Brain microvascular endothelial cell (primary cell): ENCODE data around the gene ISOC2.
A peak's percentile ranks its signal among the peaks of the same experiment; 100 is the strongest.

Experiments
- DNase-seq: peaks from one replicate; pipeline ENCODE4 v3.0.0-alpha.2; 2020
- H3K27ac ChIP-seq: fragments of 250-450 bp; sonication (Bioruptor Pico); 2 replicates; pipeline ENCODE4 v1.5.1; 2020; ENCODE audit warnings: mild to moderate bottlenecking, moderate library complexity
- H3K27me3 ChIP-seq: fragments of 250-450 bp; sonication (Bioruptor Pico); replicated peaks from 2 replicates; pipeline ENCODE4 v1.5.1; 2020; ENCODE audit warnings: mild to moderate bottlenecking
- H3K36me3 ChIP-seq: fragments of 250-450 bp; sonication (Bioruptor Pico); replicated peaks from 2 replicates; pipeline ENCODE4 v1.5.1; 2020; ENCODE audit warnings: mild to moderate bottlenecking
- H3K4me3 ChIP-seq: 2 replicates; pipeline ENCODE4 v1.5.1; 2011; ENCODE audit warnings: low read depth, mild to moderate bottlenecking, control low read depth, low read length, moderate library complexity
- in situ Hi-C: cut with HindIII; loops from 2 replicates; pipeline ENCODE4 v1.10.0; 2017; ENCODE audit warnings: low sequenced_read_pairs, low pct_ligation_motif_present
- TF ChIP-seq, protein P1 (sequence below): IDR thresholded peaks from 2 replicates; pipeline ENCODE4 v1.5.1; 2011; ENCODE audit warnings: low read depth, mild to moderate bottlenecking, moderate library complexity, low read length, control low read depth, inconsistent platforms; ENCODE audit errors: missing control alignments

Gene ISOC2

GRCh38 chr19:55479451-55480230, 18.2 kb upstream of the ISOC2 start:
- peaks cover 9% of the 10 kb centered on the region for H3K36me3 ChIP-seq
- DNase-seq = no peak
- no peak overlapping the region for H3K4me3 ChIP-seq
- no peaks in the 10 kb centered on the region for H3K27me3 ChIP-seq
- H3K27ac ChIP-seq = no peak overlapping the region
- in situ Hi-C loops = no loop called here
- TF ChIP-seq, protein P1, sequence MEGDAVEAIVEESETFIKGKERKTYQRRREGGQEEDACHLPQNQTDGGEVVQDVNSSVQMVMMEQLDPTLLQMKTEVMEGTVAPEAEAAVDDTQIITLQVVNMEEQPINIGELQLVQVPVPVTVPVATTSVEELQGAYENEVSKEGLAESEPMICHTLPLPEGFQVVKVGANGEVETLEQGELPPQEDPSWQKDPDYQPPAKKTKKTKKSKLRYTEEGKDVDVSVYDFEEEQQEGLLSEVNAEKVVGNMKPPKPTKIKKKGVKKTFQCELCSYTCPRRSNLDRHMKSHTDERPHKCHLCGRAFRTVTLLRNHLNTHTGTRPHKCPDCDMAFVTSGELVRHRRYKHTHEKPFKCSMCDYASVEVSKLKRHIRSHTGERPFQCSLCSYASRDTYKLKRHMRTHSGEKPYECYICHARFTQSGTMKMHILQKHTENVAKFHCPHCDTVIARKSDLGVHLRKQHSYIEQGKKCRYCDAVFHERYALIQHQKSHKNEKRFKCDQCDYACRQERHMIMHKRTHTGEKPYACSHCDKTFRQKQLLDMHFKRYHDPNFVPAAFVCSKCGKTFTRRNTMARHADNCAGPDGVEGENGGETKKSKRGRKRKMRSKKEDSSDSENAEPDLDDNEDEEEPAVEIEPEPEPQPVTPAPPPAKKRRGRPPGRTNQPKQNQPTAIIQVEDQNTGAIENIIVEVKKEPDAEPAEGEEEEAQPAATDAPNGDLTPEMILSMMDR = no peak

DNA sequence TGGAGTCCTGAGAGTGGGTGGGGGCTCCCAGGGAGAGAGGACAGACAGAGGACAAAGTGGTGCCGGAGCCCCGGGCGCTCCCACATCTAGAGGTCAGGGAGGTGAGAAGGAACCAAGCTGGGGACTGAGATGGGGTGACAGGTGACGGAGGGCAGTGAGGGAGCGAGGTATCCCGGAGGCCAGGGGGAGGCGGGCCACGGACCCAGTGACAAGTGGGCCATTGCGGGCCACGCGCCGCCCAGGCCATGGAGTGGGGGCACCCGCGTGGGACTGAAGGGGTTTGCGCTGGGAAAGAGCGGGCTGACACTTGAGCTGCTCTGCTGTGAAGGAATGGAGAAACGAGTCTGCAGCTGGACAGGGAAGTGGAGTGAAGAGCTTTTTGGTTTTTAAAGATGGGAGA, 17.6 kb upstream of the ISOC2 start:
- no peak overlapping the region for H3K4me3 ChIP-seq
- DNase-seq = no peak
- no peaks in the 10 kb centered on the region for H3K27me3 ChIP-seq
- H3K36me3 ChIP-seq = peaks cover 9% of the 10 kb centered on the region
- no peak overlapping the region for H3K27ac ChIP-seq
- in situ Hi-C loops = no loop called here
- TF ChIP-seq, protein P1 = no peak

DNA sequence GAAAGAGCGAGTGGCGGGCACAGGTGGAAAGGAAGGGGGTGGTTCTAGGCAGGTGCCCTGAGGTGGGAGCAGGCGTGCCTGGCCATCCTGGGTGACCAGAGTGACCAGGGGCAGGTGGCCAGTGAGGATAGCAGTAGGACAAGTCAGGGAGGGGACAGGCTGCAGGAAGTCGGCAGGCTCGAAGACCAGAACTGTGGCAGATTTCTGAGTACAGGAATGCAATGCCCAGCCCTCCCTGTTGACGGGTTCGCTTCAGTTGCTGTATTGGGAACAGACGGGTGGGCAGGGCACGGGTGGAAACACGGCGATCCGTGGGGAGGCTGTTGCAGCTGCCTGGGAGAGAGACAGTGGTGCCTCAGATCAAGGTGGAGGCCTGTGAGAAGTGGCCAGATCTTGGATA, 16.9 kb upstream of the ISOC2 start:
- TF ChIP-seq, protein P1 = no peak
- Histone ChIP-seq H3K27me3 (no peaks in the 10 kb centered on the region), H3K27ac (no peak overlapping the region), H3K36me3 (peaks cover 9% of the 10 kb centered on the region), H3K4me3 (no peak overlapping the region)
- in situ Hi-C loops = no loop called here
- DNase-seq = no peak

DNA sequence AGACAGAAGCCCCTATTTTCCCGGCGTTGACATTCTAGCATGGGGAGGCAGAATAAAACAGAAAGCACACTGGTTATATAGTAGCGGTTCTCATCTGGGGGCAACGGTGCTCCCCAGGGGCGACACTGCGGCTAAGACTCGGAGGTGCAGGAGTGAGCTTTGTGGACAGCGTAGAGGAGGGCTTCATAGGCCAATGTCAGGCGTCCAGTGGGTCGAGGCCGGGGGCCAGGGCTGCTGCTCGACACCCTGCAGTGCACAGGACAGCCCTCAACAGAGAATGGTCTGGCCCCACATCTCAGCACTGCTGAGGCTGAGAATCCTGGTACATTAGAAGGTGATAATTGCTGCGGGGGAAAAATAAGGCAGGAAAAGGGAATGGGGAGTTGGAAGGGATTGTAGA, 16.5 kb upstream of the ISOC2 start:
- H3K27ac ChIP-seq = no peak overlapping the region
- TF ChIP-seq, protein P1 = no peak
- no peaks in the 10 kb centered on the region for H3K27me3 ChIP-seq
- peaks cover 7% of the 10 kb centered on the region for H3K36me3 ChIP-seq
- in situ Hi-C loops = no loop called here
- H3K4me3 ChIP-seq = no peak overlapping the region
- no peak for DNase-seq

GRCh38 chr19:55476100-55476775, 14.8 kb upstream of the ISOC2 start, which contains the start of gene ZNF628:
TSS of gene ZNF628 (plus strand) at chr19:55476617. CDS start at chr19:55479911, 3,294 bp downstream.
- DNase-seq = peak; percentile 97
- in situ Hi-C loops = no loop called here
- H3K27ac ChIP-seq = peak within 1 kb of the TSS; percentile 70

More at GRCh38 chr19:55476100-55476775, 14.8 kb upstream of the ISOC2 start, which contains the start of gene ZNF628:
- Histone ChIP-seq H3K27me3 (no peaks in the 10 kb centered on the region), H3K36me3 (no peaks in the 10 kb centered on the region), H3K4me3 (peak within 1 kb of the TSS; percentile 67)
- TF ChIP-seq, protein P1 = no peak
